ENCODE measurements around the gene CENPF. TPM values are rescaled to one million over a fixed set of nuclear protein-coding genes. Genes with fewer than 3 reads are reported as not detected.

The CENPF gene
- total RNA-seq, 1 experiment from 2014 or later: 113 TPM

- no peak overlapping the region for H3K4me3 Mint-ChIP-seq
Observed at GRCh38 chr1:214702556-214702955, 99.6 kb downstream of the CENPF start.

More at GRCh38 chr1:214702556-214702955, 99.6 kb downstream of the CENPF start:
- Histone ChIP-seq H2AK5ac (ENCODE audit: insufficient read length, low read length) (no peak overlapping the region), H2BK15ac (ENCODE audit: low read depth, low read length) (no peak overlapping the region), H3K23ac (ENCODE audit: insufficient read length, low read depth, low read length) (no peak overlapping the region), H3K4me2 (ENCODE audit: insufficient read depth, insufficient read length, low read length) (no peak overlapping the region), H3K9me3 (ENCODE audit: control insufficient read depth, low read depth, low read length) (no peaks in the 10 kb centered on the region), H4K91ac (ENCODE audit: insufficient read length, low read depth, low read length) (no peak overlapping the region), H2BK20ac (ENCODE audit: low read depth, low read length, poor library complexity, severe bottlenecking) (no peak overlapping the region), H3K56ac (ENCODE audit: insufficient read length, low read depth, low read length) (no peak overlapping the region), H3K18ac (ENCODE audit: insufficient read length, low read depth, low read length) (no peak overlapping the region), H3K79me1 (ENCODE audit: insufficient read depth, low read depth, low read length, poor library complexity, severe bottlenecking) (no peaks in the 10 kb centered on the region), H3K4ac (ENCODE audit: low read depth, low read length) (no peak overlapping the region), H3K9ac (ENCODE audit: extremely low read depth, insufficient read length, low read length) (no peak overlapping the region), H2AFZ (ENCODE audit: low read length) (no peak overlapping the region), H3K23me2 (ENCODE audit: insufficient read length, low read depth, low read length, poor library complexity, severe bottlenecking) (no peaks in the 10 kb centered on the region), H4K5ac (ENCODE audit: insufficient read length, low read depth, low read length) (no peak overlapping the region), H4K8ac (replicated peaks; ENCODE audit: insufficient read length, low read depth, low read length) (no peak overlapping the region), H3T11ph (ENCODE audit: low read length) (no peak overlapping the region), H2BK5ac (ENCODE audit: insufficient read length, low read length) (no peak overlapping the region), H4K20me1 (ENCODE audit: control insufficient read depth, insufficient read depth, insufficient read length) (no peaks in the 10 kb centered on the region), H3K27ac (ENCODE audit: insufficient read length, low read depth, low read length) (no peak overlapping the region), H2BK120ac (ENCODE audit: low read depth, low read length, poor library complexity, severe bottlenecking) (no peak overlapping the region), H3K4me1 (ENCODE audit: insufficient read depth, low read length) (no peaks in the 10 kb centered on the region), H2BK12ac (ENCODE audit: insufficient read length, low read depth, low read length) (no peak overlapping the region), H3K79me2 (ENCODE audit: insufficient read depth, low read length) (no peaks in the 10 kb centered on the region), H3K14ac (ENCODE audit: insufficient read depth, low read length) (no peak overlapping the region), H3K27me3 (ENCODE audit: insufficient read depth, low read length) (no peaks in the 10 kb centered on the region)
- TF ChIP-seq, protein P1, sequence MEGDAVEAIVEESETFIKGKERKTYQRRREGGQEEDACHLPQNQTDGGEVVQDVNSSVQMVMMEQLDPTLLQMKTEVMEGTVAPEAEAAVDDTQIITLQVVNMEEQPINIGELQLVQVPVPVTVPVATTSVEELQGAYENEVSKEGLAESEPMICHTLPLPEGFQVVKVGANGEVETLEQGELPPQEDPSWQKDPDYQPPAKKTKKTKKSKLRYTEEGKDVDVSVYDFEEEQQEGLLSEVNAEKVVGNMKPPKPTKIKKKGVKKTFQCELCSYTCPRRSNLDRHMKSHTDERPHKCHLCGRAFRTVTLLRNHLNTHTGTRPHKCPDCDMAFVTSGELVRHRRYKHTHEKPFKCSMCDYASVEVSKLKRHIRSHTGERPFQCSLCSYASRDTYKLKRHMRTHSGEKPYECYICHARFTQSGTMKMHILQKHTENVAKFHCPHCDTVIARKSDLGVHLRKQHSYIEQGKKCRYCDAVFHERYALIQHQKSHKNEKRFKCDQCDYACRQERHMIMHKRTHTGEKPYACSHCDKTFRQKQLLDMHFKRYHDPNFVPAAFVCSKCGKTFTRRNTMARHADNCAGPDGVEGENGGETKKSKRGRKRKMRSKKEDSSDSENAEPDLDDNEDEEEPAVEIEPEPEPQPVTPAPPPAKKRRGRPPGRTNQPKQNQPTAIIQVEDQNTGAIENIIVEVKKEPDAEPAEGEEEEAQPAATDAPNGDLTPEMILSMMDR (conservative IDR thresholded peaks at IDR 0.05): no peak
- Mint-ChIP-seq H3K4me1 (peaks cover 3 to 4% of the 10 kb centered on the region in 2 experiments; a peak in 2 of 4 replicates), H3K27ac (no peak overlapping the region; a peak in 1 of 7 replicates), H3K27me3 (ENCODE audit: low read depth) (no peaks in the 10 kb centered on the region; the same call in 1 of the 2 replicates), H3K36me3 (ENCODE audit: insufficient read depth in 1 of 3, low read depth in 3 of 3) (no peaks in the 10 kb centered on the region), H3K9me3 (peaks cover 0 to 2% of the 10 kb centered on the region in 2 experiments; a peak in 4 of 5 replicates)
- no CpG with 5 or more reads among the region's 1 CpG for WGBS (ENCODE audit: extremely low coverage, insufficient read length, low lambda C conversion rate)
- DNase-seq: no peak

Data from H9 (cell line).